H9 (cell line): Measurements from ENCODE around the gene SCFD2. TPM values are rescaled to one million over a fixed set of nuclear protein-coding genes. Genes with fewer than 3 reads are reported as not detected.
"Not testable (repeated sequence)": the region's sequence is repeated elsewhere in the genome, so short reads cannot be mapped to it uniquely, and the experiment has no call there.

Experiments
- DNase-seq: peaks from one replicate; pipeline ENCODE4 v3.0.0-alpha.2; 2017
- H2AFZ ChIP-seq: one replicate; pipeline ENCODE4 v1.6.1; 2013; ENCODE audit warnings: mild to moderate bottlenecking, low read length, control low read depth, moderate library complexity
- H2AK5ac ChIP-seq: 2 replicates; pipeline ENCODE4 v1.6.1; 2013; ENCODE audit warnings: low read length, control low read depth, mixed read lengths; ENCODE audit not compliant: insufficient read length
- H2BK120ac ChIP-seq: one replicate; pipeline ENCODE4 v1.6.1; 2013; ENCODE audit warnings: low read depth, mild to moderate bottlenecking, low read length, control low read depth, inconsistent platforms; ENCODE audit not compliant: poor library complexity, severe bottlenecking
- H2BK12ac ChIP-seq: 2 replicates; pipeline ENCODE4 v1.6.1; 2013; ENCODE audit warnings: low read length, control low read depth, mixed read lengths, low read depth; ENCODE audit not compliant: insufficient read length
- H2BK15ac ChIP-seq: 2 replicates; pipeline ENCODE4 v1.6.1; 2013; ENCODE audit warnings: low read depth, low read length, control low read depth
- H2BK20ac ChIP-seq: one replicate; pipeline ENCODE4 v1.6.1; 2013; ENCODE audit warnings: low read depth, mild to moderate bottlenecking, low read length, control low read depth, inconsistent platforms; ENCODE audit not compliant: poor library complexity, severe bottlenecking
- H2BK5ac ChIP-seq: 2 replicates; pipeline ENCODE4 v1.6.1; 2013; ENCODE audit warnings: low read length, control low read depth, mixed read lengths; ENCODE audit not compliant: insufficient read length
- H3K14ac ChIP-seq: 2 replicates; pipeline ENCODE4 v1.6.1; 2013; ENCODE audit warnings: low read length, control low read depth; ENCODE audit not compliant: insufficient read depth
- H3K18ac ChIP-seq: 2 replicates; pipeline ENCODE4 v1.6.1; 2013; ENCODE audit warnings: low read depth, mild to moderate bottlenecking, mixed read lengths, low read length, control low read depth; ENCODE audit not compliant: insufficient read length
- H3K23ac ChIP-seq: 2 replicates; pipeline ENCODE4 v1.6.1; 2013; ENCODE audit warnings: low read length, control low read depth, mixed read lengths, low read depth; ENCODE audit not compliant: insufficient read length
- H3K23me2 ChIP-seq: 2 replicates; pipeline ENCODE4 v1.6.1; 2013; ENCODE audit warnings: low read depth, mild to moderate bottlenecking, mixed read lengths, low read length, control low read depth; ENCODE audit not compliant: insufficient read length, poor library complexity, severe bottlenecking
- H3K27ac ChIP-seq: 2 replicates; pipeline ENCODE4 v1.5.1; 2013; ENCODE audit warnings: low read length, control low read depth, mixed read lengths, low read depth; ENCODE audit not compliant: insufficient read length
- H3K27me3 ChIP-seq: 2 replicates; pipeline ENCODE4 v1.6.1; 2013; ENCODE audit warnings: low read length, control low read depth, inconsistent platforms; ENCODE audit not compliant: insufficient read depth
- H3K4ac ChIP-seq: 2 replicates; pipeline ENCODE4 v1.6.1; 2013; ENCODE audit warnings: low read depth, mild to moderate bottlenecking, control low read depth, inconsistent platforms, low read length, moderate library complexity
- H3K4me1 ChIP-seq: 2 replicates; pipeline ENCODE4 v1.6.1; 2013; ENCODE audit warnings: low read length, control low read depth, inconsistent platforms; ENCODE audit not compliant: insufficient read depth
- H3K4me2 ChIP-seq: 2 replicates; pipeline ENCODE4 v1.6.1; 2013; ENCODE audit warnings: low read length, control low read depth, mixed read lengths; ENCODE audit not compliant: insufficient read length, insufficient read depth
- H3K56ac ChIP-seq: 2 replicates; pipeline ENCODE4 v1.6.1; 2013; ENCODE audit warnings: low read depth, mild to moderate bottlenecking, mixed read lengths, low read length, control low read depth; ENCODE audit not compliant: insufficient read length
- H3K79me1 ChIP-seq: 2 replicates; pipeline ENCODE4 v1.6.1; 2013; ENCODE audit warnings: low read depth, mild to moderate bottlenecking, moderate library complexity, low read length, control low read depth, inconsistent platforms; ENCODE audit not compliant: insufficient read depth, poor library complexity, severe bottlenecking
- H3K79me2 ChIP-seq: 2 replicates; pipeline ENCODE4 v1.6.1; 2013; ENCODE audit warnings: low read length, control low read depth, inconsistent platforms; ENCODE audit not compliant: insufficient read depth
- H3K9ac ChIP-seq: 2 replicates; pipeline ENCODE4 v1.6.1; 2013; ENCODE audit warnings: low read length, control low read depth, mixed read lengths; ENCODE audit not compliant: insufficient read length; ENCODE audit errors: extremely low read depth
- H3K9me3 ChIP-seq: one replicate; pipeline ENCODE4 v1.6.1; 2013; ENCODE audit warnings: low read depth, low read length, inconsistent platforms; ENCODE audit not compliant: control insufficient read depth
- H3T11ph ChIP-seq: one replicate; pipeline ENCODE4 v1.6.1; 2013; ENCODE audit warnings: mild to moderate bottlenecking, low read length, control low read depth, inconsistent platforms
- H4K20me1 ChIP-seq: one replicate; pipeline ENCODE4 v1.6.1; 2013; ENCODE audit not compliant: control insufficient read depth, insufficient read length, insufficient read depth
- H4K5ac ChIP-seq: 2 replicates; pipeline ENCODE4 v1.6.1; 2013; ENCODE audit warnings: low read depth, mild to moderate bottlenecking, mixed read lengths, low read length, control low read depth; ENCODE audit not compliant: insufficient read length
- H4K8ac ChIP-seq: replicated peaks from 2 replicates; pipeline ENCODE4 v1.6.1; 2013; ENCODE audit warnings: low read length, control low read depth, mixed read lengths, low read depth; ENCODE audit not compliant: insufficient read length
- H4K91ac ChIP-seq: 2 replicates; pipeline ENCODE4 v1.6.1; 2013; ENCODE audit warnings: low read depth, mild to moderate bottlenecking, moderate library complexity, mixed read lengths, low read length, control low read depth; ENCODE audit not compliant: insufficient read length
- H3K27ac Mint-ChIP-seq, 3 experiments: 2 replicates in 2 of 3; 3 replicates in 1 of 3; pipeline ENCODE4 v1.8.0; 2020 to 2021; ENCODE audit warnings: mixed read lengths in 3 of 3, mild to moderate bottlenecking in 1 of 3, moderate library complexity in 1 of 3
- H3K27me3 Mint-ChIP-seq: 2 replicates; pipeline ENCODE4 v1.8.0; 2021; ENCODE audit warnings: low read depth, mild to moderate bottlenecking, moderate library complexity, mixed read lengths
- H3K36me3 Mint-ChIP-seq, 3 experiments: 2 replicates in 2 of 3; 3 replicates in 1 of 3; pipeline ENCODE4 v1.8.0; 2020 to 2021; ENCODE audit warnings: low read depth in 3 of 3, mixed read lengths in 3 of 3; ENCODE audit not compliant: insufficient read depth in 1 of 3
- H3K4me1 Mint-ChIP-seq, 2 experiments: 2 replicates each; pipeline ENCODE4 v1.8.0; 2020; ENCODE audit warnings: mixed read lengths in 2 of 2
- H3K4me3 Mint-ChIP-seq, 2 experiments: 2 replicates in 1 of 2; 3 replicates in 1 of 2; pipeline ENCODE4 v1.8.0; 2020 to 2021; ENCODE audit warnings: mild to moderate bottlenecking in 2 of 2, mixed read lengths in 2 of 2, moderate library complexity in 1 of 2
- H3K9me3 Mint-ChIP-seq, 2 experiments: 2 replicates in 1 of 2; 3 replicates in 1 of 2; pipeline ENCODE4 v1.8.0; 2020; ENCODE audit warnings: mild to moderate bottlenecking in 2 of 2, mixed read lengths in 2 of 2, moderate library complexity in 1 of 2
- WGBS: extraction: QIAGEN DNeasy Blood & Tissue Kit; methylation state at CpG from one replicate; pipeline ENCODE4 v1.1.7; 2013; ENCODE audit warnings: missing lambda C conversion rate, low lambda C conversion rate, mixed read lengths; ENCODE audit not compliant: insufficient read length; ENCODE audit errors: extremely low coverage; 5-methylcytosine and 5-hydroxymethylcytosine counted together
- total RNA-seq: library from RNA; stranded (reverse); gene quantifications from 2 replicates; pipeline ENCODE4 v1.2.1, GENCODE V29; 2021
- TF ChIP-seq, protein P1 (sequence below): fragments of 200-600 bp; sonication (generic); conservative IDR thresholded peaks from 3 replicates; pipeline ENCODE4 v1.8.0; 2021; ENCODE audit warnings: antibody characterized with exemption, mild to moderate bottlenecking

Gene SCFD2
- total RNA-seq, 1 experiment from 2014 or later, result 10.1 TPM

DNA sequence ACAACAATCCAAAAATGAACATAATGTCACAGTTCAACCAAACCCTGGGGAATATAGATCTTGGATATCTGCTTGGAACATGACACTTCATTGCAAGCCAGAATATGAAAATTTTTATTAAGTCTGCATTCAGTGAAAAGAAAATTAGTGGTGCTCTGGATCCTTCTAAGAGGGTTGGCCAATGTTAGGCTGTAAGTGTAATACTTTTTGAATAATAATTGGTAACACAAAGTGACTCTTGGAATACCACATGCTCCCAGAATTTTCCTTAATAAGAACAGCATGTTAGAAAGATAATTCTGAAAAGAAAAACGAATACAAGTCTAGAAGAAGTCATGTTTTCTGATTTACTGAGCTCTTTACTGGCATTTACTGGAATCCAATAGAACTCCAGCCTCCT, 328.0 kb downstream of the SCFD2 start:
- H3K27ac ChIP-seq, result no peak overlapping the region
- Mint-ChIP-seq H3K27me3 (no peaks in the 10 kb centered on the region), H3K4me1 (no peaks in the 10 kb centered on the region; a peak in 1 of 4 replicates), H3K36me3 (peaks cover 0 to 17% (median 6%) of the 10 kb centered on the region in 3 experiments; a peak in 4 of 7 replicates), H3K4me3 (no peak overlapping the region), H3K27ac (no peak overlapping the region), H3K9me3 (peaks cover 19 to 23% of the 10 kb centered on the region in 2 experiments)
- TF ChIP-seq, protein P1, sequence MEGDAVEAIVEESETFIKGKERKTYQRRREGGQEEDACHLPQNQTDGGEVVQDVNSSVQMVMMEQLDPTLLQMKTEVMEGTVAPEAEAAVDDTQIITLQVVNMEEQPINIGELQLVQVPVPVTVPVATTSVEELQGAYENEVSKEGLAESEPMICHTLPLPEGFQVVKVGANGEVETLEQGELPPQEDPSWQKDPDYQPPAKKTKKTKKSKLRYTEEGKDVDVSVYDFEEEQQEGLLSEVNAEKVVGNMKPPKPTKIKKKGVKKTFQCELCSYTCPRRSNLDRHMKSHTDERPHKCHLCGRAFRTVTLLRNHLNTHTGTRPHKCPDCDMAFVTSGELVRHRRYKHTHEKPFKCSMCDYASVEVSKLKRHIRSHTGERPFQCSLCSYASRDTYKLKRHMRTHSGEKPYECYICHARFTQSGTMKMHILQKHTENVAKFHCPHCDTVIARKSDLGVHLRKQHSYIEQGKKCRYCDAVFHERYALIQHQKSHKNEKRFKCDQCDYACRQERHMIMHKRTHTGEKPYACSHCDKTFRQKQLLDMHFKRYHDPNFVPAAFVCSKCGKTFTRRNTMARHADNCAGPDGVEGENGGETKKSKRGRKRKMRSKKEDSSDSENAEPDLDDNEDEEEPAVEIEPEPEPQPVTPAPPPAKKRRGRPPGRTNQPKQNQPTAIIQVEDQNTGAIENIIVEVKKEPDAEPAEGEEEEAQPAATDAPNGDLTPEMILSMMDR, result no peak
- H2BK120ac ChIP-seq, result no peak overlapping the region
- no CpG with 5 or more reads among the region's 1 CpG for WGBS
- H2AFZ ChIP-seq, result no peak overlapping the region
- no peaks in the 10 kb centered on the region for H3K79me1 ChIP-seq
- no peak overlapping the region for H2BK5ac ChIP-seq
- no peak overlapping the region for H4K5ac ChIP-seq
- no peak overlapping the region for H2BK20ac ChIP-seq
- no peak for DNase-seq
- no peak overlapping the region for H3K18ac ChIP-seq
- H4K20me1 ChIP-seq, result no peaks in the 10 kb centered on the region
- no peaks in the 10 kb centered on the region for H3K23me2 ChIP-seq
- no peaks in the 10 kb centered on the region for H3K79me2 ChIP-seq
- H3K56ac ChIP-seq, result no peak overlapping the region
- H2BK12ac ChIP-seq, result no peak overlapping the region
- H3K9me3 ChIP-seq, result no peaks in the 10 kb centered on the region
- H4K91ac ChIP-seq, result no peak overlapping the region
- no peaks in the 10 kb centered on the region for H3K4me1 ChIP-seq
- H4K8ac ChIP-seq, result no peak overlapping the region
- H2AK5ac ChIP-seq, result no peak overlapping the region
- H3K27me3 ChIP-seq, result no peaks in the 10 kb centered on the region
- H2BK15ac ChIP-seq, result no peak overlapping the region
- no peak overlapping the region for H3K9ac ChIP-seq
- no peak overlapping the region for H3T11ph ChIP-seq
- no peak overlapping the region for H3K23ac ChIP-seq
- no peak overlapping the region for H3K4ac ChIP-seq
- no peak overlapping the region for H3K14ac ChIP-seq
- H3K4me2 ChIP-seq, result no peak overlapping the region

DNA sequence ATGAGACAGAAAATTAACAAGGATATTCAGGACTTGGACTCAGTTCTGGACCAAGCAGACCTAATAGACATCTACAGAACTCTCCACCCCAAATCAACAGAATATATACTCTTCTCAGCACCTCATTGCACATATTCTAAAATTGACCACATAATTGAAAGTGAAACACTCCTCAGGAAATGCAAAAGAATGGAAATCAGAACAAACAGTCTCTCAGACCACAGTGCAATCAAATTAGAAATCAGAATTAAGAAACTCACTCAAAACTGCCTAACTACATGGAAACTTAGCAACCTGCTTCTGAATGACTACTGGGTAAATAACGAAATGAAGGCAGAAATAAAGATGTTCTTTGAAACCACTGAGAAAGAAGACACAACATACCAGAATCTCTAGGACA, 333.0 kb downstream of the SCFD2 start:
- not testable (repeated sequence) for H3K27ac ChIP-seq, H3K4me1 ChIP-seq, H3T11ph ChIP-seq, H2AFZ ChIP-seq, DNase-seq, H3K56ac ChIP-seq, H2BK12ac ChIP-seq, H4K91ac ChIP-seq, H2BK15ac ChIP-seq, H4K8ac ChIP-seq, H2BK120ac ChIP-seq, H2AK5ac ChIP-seq, H3K27ac Mint-ChIP-seq, H3K4me3 Mint-ChIP-seq, H3K23me2 ChIP-seq, H3K4me1 Mint-ChIP-seq, H3K27me3 ChIP-seq, H3K79me2 ChIP-seq, H2BK20ac ChIP-seq, H3K9me3 ChIP-seq, H3K79me1 ChIP-seq, H3K4me2 ChIP-seq, H3K4ac ChIP-seq, H3K27me3 Mint-ChIP-seq, H3K18ac ChIP-seq, H2BK5ac ChIP-seq, H3K14ac ChIP-seq, H4K5ac ChIP-seq, H3K9ac ChIP-seq, H3K23ac ChIP-seq, H4K20me1 ChIP-seq
- WGBS, result no CpG with 5 or more reads among the region's 1 CpG
- Mint-ChIP-seq H3K9me3 (peaks cover 19 to 24% of the 10 kb centered on the region in 2 experiments), H3K36me3 (peaks cover 0 to 17% (median 6%) of the 10 kb centered on the region in 3 experiments; a peak in 4 of 7 replicates)
